Duodenal mucosa (tissue), 2 donors: ENCODE measurements around the gene DDX53.

ENCODE experiments used
- H3K27ac ChIP-seq: one replicate; pipeline ENCODE4 v1.7.0; 2013; ENCODE audit warnings: low read depth, low read length
- H3K27me3 ChIP-seq, 2 donors: one replicate each; pipeline ENCODE4 v1.7.0; 2013; ENCODE audit warnings: low read length in 2 of 2, control low read depth in 1 of 2; ENCODE audit not compliant: insufficient read depth in 2 of 2, control insufficient read depth in 1 of 2
- H3K36me3 ChIP-seq, 2 donors: one replicate each; pipeline ENCODE4 v1.7.0; 2013; ENCODE audit warnings: low read length in 2 of 2, control low read depth in 1 of 2; ENCODE audit not compliant: insufficient read depth in 2 of 2, control insufficient read depth in 1 of 2
- H3K4me1 ChIP-seq, 2 donors: one replicate each; pipeline ENCODE4 v1.7.0; 2013; ENCODE audit warnings: low read length in 2 of 2, control low read depth in 1 of 2; ENCODE audit not compliant: insufficient read depth in 2 of 2, control insufficient read depth in 1 of 2
- H3K4me3 ChIP-seq, 2 donors: one replicate each; pipeline ENCODE4 v1.7.0; 2013; ENCODE audit warnings: low read length in 2 of 2, low read depth in 1 of 2
- H3K9ac ChIP-seq, 2 donors: one replicate each; pipeline ENCODE4 v1.7.0; 2013; ENCODE audit warnings: low read length in 2 of 2, low read depth in 1 of 2
- H3K9me3 ChIP-seq, 2 donors: one replicate each; pipeline ENCODE4 v1.7.0; 2013; ENCODE audit warnings: low read length in 2 of 2, control low read depth in 1 of 2; ENCODE audit not compliant: control insufficient read depth in 1 of 2

DDX53 gene

GRCh38 chrX:23048806-23049573, 49.2 kb downstream of the DDX53 start:
- Histone ChIP-seq H3K9ac (no peak overlapping the region), H3K4me3 (no peak overlapping the region), H3K36me3 (no peaks in the 10 kb centered on the region), H3K27me3 (no peaks in the 10 kb centered on the region), H3K27ac (no peak overlapping the region), H3K4me1 (no peaks in the 10 kb centered on the region), H3K9me3 (no peaks in the 10 kb centered on the region)

GRCh38 chrX:23052324-23052723, 52.6 kb downstream of the DDX53 start:
- no peak overlapping the region for H3K4me3 ChIP-seq
- H3K9me3 ChIP-seq: no peaks in the 10 kb centered on the region
- H3K27ac ChIP-seq: no peak overlapping the region
- H3K4me1 ChIP-seq: no peaks in the 10 kb centered on the region
- no peak overlapping the region for H3K9ac ChIP-seq
- no peaks in the 10 kb centered on the region for H3K36me3 ChIP-seq
- no peaks in the 10 kb centered on the region for H3K27me3 ChIP-seq
